PFSK-1 (cell line): ENCODE measurements around the gene FRMD8.

Experiments used
- FOXP2 ChIP-seq: optimal IDR thresholded peaks from 2 replicates; pipeline ENCODE3; 2011; ENCODE audit warnings: borderline replicate concordance, control low read depth, inconsistent platforms; ENCODE audit not compliant: insufficient read depth; ENCODE audit errors: extremely low read length, extremely low read depth
- POLR2AphosphoS5 ChIP-seq: IDR thresholded peaks from 2 replicates; pipeline ENCODE4 v1.6.1; 2012; ENCODE audit warnings: low read depth, mild to moderate bottlenecking, control low read depth, low read length, moderate library complexity
- SIN3A ChIP-seq: IDR thresholded peaks from 2 replicates; pipeline ENCODE4 v1.6.1; 2012; ENCODE audit warnings: mild to moderate bottlenecking, low read length, moderate library complexity, borderline replicate concordance; ENCODE audit not compliant: insufficient read depth
- TAF1 ChIP-seq: IDR thresholded peaks from 2 replicates; pipeline ENCODE4 v1.6.1; 2012; ENCODE audit warnings: low read length, control low read depth, borderline replicate concordance; ENCODE audit not compliant: insufficient read depth
- TF ChIP-seq, protein P1 (sequence below), 2 experiments: IDR thresholded peaks; 2 replicates each; pipeline versions ENCODE4 v1.6.1 to v1.8.0; 2011 to 2012; ENCODE audit warnings: low read depth in 2 of 2, low read length in 2 of 2, control low read depth in 1 of 2, inconsistent platforms in 1 of 2, mild to moderate bottlenecking in 1 of 2, moderate library complexity in 1 of 2; ENCODE audit not compliant: insufficient read depth in 1 of 2

Gene FRMD8

DNA sequence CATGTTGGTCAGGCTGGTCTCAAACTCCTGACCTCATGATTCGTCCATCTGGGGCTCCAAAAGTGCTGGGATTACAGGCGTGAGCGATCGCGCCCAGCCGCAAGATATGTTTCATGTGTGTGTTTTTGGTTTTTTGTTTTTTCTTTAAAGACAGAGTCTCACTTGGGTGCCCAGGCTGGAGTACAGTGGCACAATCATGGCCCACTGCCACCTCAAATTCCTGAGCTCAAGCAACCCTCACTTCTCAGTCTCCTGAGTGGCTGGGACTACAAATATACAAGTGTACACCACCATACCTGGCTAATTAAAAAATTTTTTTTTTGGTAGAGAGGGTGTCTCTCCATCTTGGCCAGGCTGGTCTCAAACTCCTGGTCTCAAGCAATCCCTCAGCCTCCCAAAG, 23.5 kb upstream of the FRMD8 start:
- TF ChIP-seq POLR2AphosphoS5 (no peak), TAF1 (no peak), SIN3A (no peak), FOXP2 (no peak)
- TF ChIP-seq, protein P1, sequence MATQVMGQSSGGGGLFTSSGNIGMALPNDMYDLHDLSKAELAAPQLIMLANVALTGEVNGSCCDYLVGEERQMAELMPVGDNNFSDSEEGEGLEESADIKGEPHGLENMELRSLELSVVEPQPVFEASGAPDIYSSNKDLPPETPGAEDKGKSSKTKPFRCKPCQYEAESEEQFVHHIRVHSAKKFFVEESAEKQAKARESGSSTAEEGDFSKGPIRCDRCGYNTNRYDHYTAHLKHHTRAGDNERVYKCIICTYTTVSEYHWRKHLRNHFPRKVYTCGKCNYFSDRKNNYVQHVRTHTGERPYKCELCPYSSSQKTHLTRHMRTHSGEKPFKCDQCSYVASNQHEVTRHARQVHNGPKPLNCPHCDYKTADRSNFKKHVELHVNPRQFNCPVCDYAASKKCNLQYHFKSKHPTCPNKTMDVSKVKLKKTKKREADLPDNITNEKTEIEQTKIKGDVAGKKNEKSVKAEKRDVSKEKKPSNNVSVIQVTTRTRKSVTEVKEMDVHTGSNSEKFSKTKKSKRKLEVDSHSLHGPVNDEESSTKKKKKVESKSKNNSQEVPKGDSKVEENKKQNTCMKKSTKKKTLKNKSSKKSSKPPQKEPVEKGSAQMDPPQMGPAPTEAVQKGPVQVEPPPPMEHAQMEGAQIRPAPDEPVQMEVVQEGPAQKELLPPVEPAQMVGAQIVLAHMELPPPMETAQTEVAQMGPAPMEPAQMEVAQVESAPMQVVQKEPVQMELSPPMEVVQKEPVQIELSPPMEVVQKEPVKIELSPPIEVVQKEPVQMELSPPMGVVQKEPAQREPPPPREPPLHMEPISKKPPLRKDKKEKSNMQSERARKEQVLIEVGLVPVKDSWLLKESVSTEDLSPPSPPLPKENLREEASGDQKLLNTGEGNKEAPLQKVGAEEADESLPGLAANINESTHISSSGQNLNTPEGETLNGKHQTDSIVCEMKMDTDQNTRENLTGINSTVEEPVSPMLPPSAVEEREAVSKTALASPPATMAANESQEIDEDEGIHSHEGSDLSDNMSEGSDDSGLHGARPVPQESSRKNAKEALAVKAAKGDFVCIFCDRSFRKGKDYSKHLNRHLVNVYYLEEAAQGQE (IDR thresholded peaks at IDR 0.05; ENCODE audit: insufficient read depth in 1 of 2, low read depth in 2 of 2, low read length in 2 of 2), result no peak

DNA sequence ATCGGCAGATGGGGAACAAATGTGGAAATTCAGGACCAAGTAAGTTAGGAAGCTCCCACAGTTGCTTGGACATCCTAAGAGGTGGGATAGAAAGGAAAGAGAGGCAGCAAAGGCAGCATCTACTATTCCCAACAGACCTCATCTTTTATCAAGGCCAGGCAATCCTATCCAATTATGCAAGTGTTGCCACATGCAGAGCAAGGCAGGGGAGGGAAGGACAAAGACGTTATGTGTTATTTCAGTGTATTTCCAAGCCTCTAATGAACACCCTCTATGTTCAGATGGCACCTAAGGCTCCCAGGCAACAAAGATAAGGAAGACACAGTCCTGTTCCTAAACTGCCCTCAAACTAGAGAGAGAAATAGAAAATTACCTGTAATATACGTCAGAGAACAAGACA, 22.7 kb upstream of the FRMD8 start:
- TF ChIP-seq SIN3A (no peak), TAF1 (no peak), FOXP2 (no peak), POLR2AphosphoS5 (no peak)
- TF ChIP-seq, protein P1 (IDR thresholded peaks at IDR 0.05; ENCODE audit: insufficient read depth in 1 of 2, low read depth in 2 of 2, low read length in 2 of 2), result no peak

DNA sequence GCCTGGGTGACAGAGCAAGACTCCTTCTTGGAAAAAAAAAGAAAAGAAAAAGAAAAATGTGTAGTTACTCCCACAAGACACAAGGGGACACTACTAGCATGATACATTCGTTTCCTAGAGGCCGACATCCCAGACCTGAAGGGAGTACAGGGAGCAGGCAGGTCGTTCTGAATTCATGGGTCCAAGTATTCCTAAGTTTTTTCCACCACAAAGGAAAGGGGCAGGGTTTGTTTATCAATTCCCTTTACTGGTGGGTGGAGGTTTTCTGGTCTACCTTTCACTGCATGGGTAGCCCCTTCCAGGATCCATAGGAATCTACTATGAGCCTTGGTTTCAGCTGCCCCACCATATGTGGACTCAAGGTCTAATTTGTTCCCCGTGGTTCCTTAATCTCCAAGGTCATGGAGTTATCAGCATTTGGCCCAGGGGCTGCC, 20.1 kb upstream of the FRMD8 start:
- TF ChIP-seq POLR2AphosphoS5, result no peak
- TF ChIP-seq FOXP2, result no peak
- no peak for TF ChIP-seq TAF1
- no peak for TF ChIP-seq SIN3A
- TF ChIP-seq, protein P1 (IDR thresholded peaks at IDR 0.05; ENCODE audit: insufficient read depth in 1 of 2, low read depth in 2 of 2, low read length in 2 of 2), result no peak

DNA sequence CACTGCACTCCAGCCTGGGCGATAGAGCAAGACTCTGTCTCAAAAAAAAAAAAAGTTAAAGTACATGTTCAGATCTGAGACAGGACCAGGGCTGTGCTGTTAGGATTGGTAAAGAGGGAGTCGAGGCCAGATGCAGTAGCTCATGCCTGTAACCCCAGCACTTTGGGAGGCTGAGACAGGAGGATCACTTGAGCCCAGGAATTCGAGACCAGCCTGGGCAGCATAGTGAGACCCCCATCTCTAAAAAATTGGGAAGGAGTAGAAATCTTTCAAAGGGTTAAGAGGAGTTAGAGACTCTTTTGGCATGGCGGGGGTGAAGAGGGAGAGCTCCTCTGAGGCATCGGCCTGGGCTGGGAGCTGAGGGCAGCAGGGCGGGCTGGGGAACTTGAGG, 15.8 kb upstream of the FRMD8 start:
- TF ChIP-seq SIN3A (no peak), POLR2AphosphoS5 (no peak), FOXP2 (no peak), TAF1 (no peak)
- TF ChIP-seq, protein P1 (IDR thresholded peaks at IDR 0.05; ENCODE audit: insufficient read depth in 1 of 2, low read depth in 2 of 2, low read length in 2 of 2), result no peak
